DOHH2 (cell line): ENCODE results near the gene PSMC2.

Experiments
- H3F3A ChIP-seq: fragments of 200-600 bp; sonication (generic), shearing (Covaris generic); 2 replicates; pipeline ENCODE4 v1.6.0; 2016; ENCODE audit warnings: antibody characterized with exemption, mild to moderate bottlenecking; ENCODE audit not compliant: control insufficient read depth, insufficient read depth
- H3K27ac ChIP-seq: fragments of 200-600 bp; sonication (generic); 2 replicates; pipeline ENCODE4 v1.5.1; 2014; ENCODE audit warnings: low read depth, mild to moderate bottlenecking, low read length, moderate library complexity
- H3K27me3 ChIP-seq: fragments of 200-600 bp; sonication (generic); 2 replicates; pipeline ENCODE4 v1.6.1; 2014; ENCODE audit warnings: mild to moderate bottlenecking, low read length, mixed read lengths; ENCODE audit not compliant: control insufficient read depth
- H3K36me3 ChIP-seq: fragments of 200-600 bp; sonication (generic); 2 replicates; pipeline ENCODE4 v1.6.1; 2014; ENCODE audit warnings: mild to moderate bottlenecking, low read length, moderate library complexity, mixed read lengths; ENCODE audit not compliant: control insufficient read depth
- H3K4me1 ChIP-seq: fragments of 200-600 bp; sonication (generic); 2 replicates; pipeline ENCODE4 v1.6.1; 2014; ENCODE audit warnings: mild to moderate bottlenecking, low read length, mixed read lengths; ENCODE audit not compliant: control insufficient read depth
- H3K4me2 ChIP-seq: fragments of 200-600 bp; sonication (generic); 2 replicates; pipeline ENCODE4 v1.6.0; 2014; ENCODE audit warnings: mild to moderate bottlenecking, low read length, moderate library complexity
- H3K4me3 ChIP-seq: fragments of 200-600 bp; sonication (generic); 2 replicates; pipeline ENCODE4 v1.5.1; 2014; ENCODE audit warnings: mild to moderate bottlenecking, low read length, mixed read lengths
- H3K79me2 ChIP-seq: fragments of 200-600 bp; sonication (generic); 2 replicates; pipeline ENCODE4 v1.6.1; 2014; ENCODE audit warnings: mild to moderate bottlenecking, low read length, mixed read lengths; ENCODE audit not compliant: control insufficient read depth
- H3K9me2 ChIP-seq: fragments of 200-600 bp; sonication (generic); replicated peaks from 2 replicates; pipeline ENCODE4 v1.6.1; 2014; ENCODE audit warnings: mild to moderate bottlenecking, low read length, mixed read lengths; ENCODE audit not compliant: control insufficient read depth
- H3K9me3 ChIP-seq: fragments of 200-600 bp; sonication (generic); 2 replicates; pipeline ENCODE4 v1.6.1; 2014; ENCODE audit warnings: antibody characterized with exemption, low read length, mixed read lengths; ENCODE audit not compliant: control insufficient read depth, insufficient read depth
- H4K20me1 ChIP-seq: fragments of 200-600 bp; sonication (generic); 2 replicates; pipeline ENCODE4 v1.6.0; 2014; ENCODE audit warnings: low read depth, mild to moderate bottlenecking, antibody characterized with exemption, low read length, moderate library complexity; ENCODE audit not compliant: control insufficient read depth, insufficient read depth
- CTCF ChIP-seq: fragments of 200-600 bp; sonication (generic); IDR thresholded peaks from one replicate; pipeline ENCODE4 v1.5.1; 2014; ENCODE audit warnings: antibody characterized with exemption, mild to moderate bottlenecking, low read depth, low read length; ENCODE audit not compliant: poor library complexity, severe bottlenecking
- EZH2phosphoT487 ChIP-seq: fragments of 200-600 bp; sonication (generic); IDR thresholded peaks from 2 replicates; pipeline ENCODE4 v1.6.1; 2017; ENCODE audit warnings: borderline replicate concordance, mild to moderate bottlenecking, antibody characterized with exemption, low read length, moderate library complexity, mixed read lengths

The PSMC2 gene

GRCh38 chr7:103338864-103339263, 8.6 kb upstream of the PSMC2 start:
- H3K9me2 ChIP-seq: no peaks in the 10 kb centered on the region
- H3K79me2 ChIP-seq: peaks cover 95% of the 10 kb centered on the region
- H3K36me3 ChIP-seq: peaks cover 83% of the 10 kb centered on the region
- H3K4me2 ChIP-seq: no peak overlapping the region
- 0 out of 2 replicates have a peak, but pooled peaks cover 6% of the 10 kb centered on the region for H3F3A ChIP-seq
- TF ChIP-seq EZH2phosphoT487 (no peak), CTCF (no peak)
- H3K27me3 ChIP-seq: no peaks in the 10 kb centered on the region
- H3K4me1 ChIP-seq: peaks cover 24% of the 10 kb centered on the region
- peaks cover 13% of the 10 kb centered on the region; the same call in 1 of the 2 replicates for H4K20me1 ChIP-seq
- H3K27ac ChIP-seq: no peak overlapping the region
- no peak overlapping the region for H3K4me3 ChIP-seq
- H3K9me3 ChIP-seq: no peaks in the 10 kb centered on the region

- Histone ChIP-seq H3K27ac (no peak overlapping the region), H3K4me3 (no peak overlapping the region), H3K4me2 (0 out of 2 replicates have a peak overlapping the region, but pooled peaks have one; percentile 1), H3K4me1 (peaks cover 34% of the 10 kb centered on the region), H3K27me3 (no peaks in the 10 kb centered on the region), H3K79me2 (peaks cover 85% of the 10 kb centered on the region), H3K36me3 (peaks cover 66% of the 10 kb centered on the region), H3K9me2 (no peaks in the 10 kb centered on the region), H4K20me1 (peaks cover 13% of the 10 kb centered on the region; the same call in 1 of the 2 replicates), H3F3A (0 out of 2 replicates have a peak, but pooled peaks cover 6% of the 10 kb centered on the region), H3K9me3 (no peaks in the 10 kb centered on the region)
- no peak for TF ChIP-seq EZH2phosphoT487
- TF ChIP-seq CTCF: no peak
Measured at GRCh38 chr7:103341466-103341865, 6.0 kb upstream of the PSMC2 start.

DNA sequence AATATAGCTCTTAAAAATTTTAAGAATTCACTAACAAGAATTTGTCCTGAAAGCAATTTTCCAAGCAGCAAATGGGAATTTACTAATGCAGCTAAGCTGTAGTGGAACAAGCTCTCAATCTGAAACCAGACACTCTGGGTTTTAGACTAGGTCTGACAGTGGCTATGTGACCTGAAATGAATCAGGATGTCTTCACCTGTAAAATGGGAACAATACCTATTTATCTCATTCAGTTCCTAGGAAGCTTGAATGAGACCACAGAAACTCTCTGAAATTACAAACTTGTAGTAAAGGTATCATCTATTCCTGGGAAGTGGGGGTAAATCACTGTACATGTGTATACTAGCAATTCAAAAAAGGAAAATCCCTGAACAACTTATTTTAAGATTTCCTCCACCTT, 4.1 kb upstream of the PSMC2 start:
- H3K9me3 ChIP-seq: no peaks in the 10 kb centered on the region
- H4K20me1 ChIP-seq: peaks cover 13% of the 10 kb centered on the region; the same call in 1 of the 2 replicates
- H3F3A ChIP-seq: 0 out of 2 replicates have a peak, but pooled peaks cover 6% of the 10 kb centered on the region
- no peaks in the 10 kb centered on the region for H3K9me2 ChIP-seq
- no peak for TF ChIP-seq CTCF
- TF ChIP-seq EZH2phosphoT487: no peak
- H3K27me3 ChIP-seq: no peaks in the 10 kb centered on the region
- H3K79me2 ChIP-seq: peaks cover 86% of the 10 kb centered on the region
- H3K4me2 ChIP-seq: peak overlapping the region; percentile 79
- peaks cover 42% of the 10 kb centered on the region for H3K4me1 ChIP-seq
- peak overlapping the region; percentile 64; the same call in 1 of the 2 replicates for H3K27ac ChIP-seq
- H3K36me3 ChIP-seq: peaks cover 55% of the 10 kb centered on the region
- H3K4me3 ChIP-seq: peak overlapping the region; percentile 88
